Activated CD8-positive, alpha-beta memory T cell treated with anti-CD3 and anti-CD28 coated beads, Interleukin-2, amount 10 ng/mL, durations not matched to agents 7 days and 5 days (primary cell): ENCODE results near the gene MIER2. TPM values are rescaled to one million over a fixed set of nuclear protein-coding genes. Genes with fewer than 3 reads are reported as not detected.

Source experiments
- ATAC-seq: fragments of 150-1000 bp; cut with Tn5 transposase; one replicate; pipeline ENCODE4 v1.10.0; 2021; ENCODE audit warnings: moderate library complexity
- CTCF ChIA-PET: fragments of 350-600 bp; sonication (Branson Sonifier 250); formaldehyde crosslinking; loops from one replicate; lab custom pipeline; 2021; ENCODE audit warnings: antibody characterized with exemption; lab: Charles Lee
- DNase-seq: peaks from one replicate; pipeline ENCODE4 v3.0.0-alpha.2; 2020
- H3K27ac Mint-ChIP-seq: one replicate; pipeline ENCODE4 v1.8.0; 2021; ENCODE audit warnings: mild to moderate bottlenecking, mixed read lengths
- H3K27me3 Mint-ChIP-seq: one replicate; pipeline ENCODE4 v1.8.0; 2021; ENCODE audit warnings: mixed read lengths
- H3K36me3 Mint-ChIP-seq: one replicate; pipeline ENCODE4 v1.8.0; 2021; ENCODE audit warnings: mild to moderate bottlenecking, mixed read lengths
- H3K4me1 Mint-ChIP-seq: one replicate; pipeline ENCODE4 v1.8.0; 2021; ENCODE audit warnings: mixed read lengths
- H3K4me3 Mint-ChIP-seq: one replicate; pipeline ENCODE4 v1.8.0; 2021; ENCODE audit warnings: mild to moderate bottlenecking, moderate library complexity, mixed read lengths
- H3K9me3 Mint-ChIP-seq: one replicate; pipeline ENCODE4 v1.8.0; 2022; ENCODE audit warnings: low read depth, mixed read lengths
- total RNA-seq, 2 experiments: library from RNA; stranded (reverse); gene quantifications; one replicate each; pipeline ENCODE4 v1.2.3, GENCODE V29; 2021

MIER2 gene
- total RNA-seq, 2 experiments from 2014 or later: 21.6 to 23.8 TPM

- Mint-ChIP-seq H3K27ac (no peak overlapping the region), H3K27me3 (no peaks in the 10 kb centered on the region), H3K9me3 (peaks cover 11% of the 10 kb centered on the region), H3K4me3 (no peak overlapping the region), H3K4me1 (no peaks in the 10 kb centered on the region), H3K36me3 (peaks cover 55% of the 10 kb centered on the region)
- CTCF ChIA-PET: no interaction called here
- no peak for ATAC-seq
- DNase-seq: no peak
Observed at GRCh38 chr19:327291-328024, 17.1 kb downstream of the MIER2 start.

- H3K4me1 Mint-ChIP-seq: no peaks in the 10 kb centered on the region
- ATAC-seq: no peak
- no peak for DNase-seq
- H3K27me3 Mint-ChIP-seq: no peaks in the 10 kb centered on the region
- peaks cover 55% of the 10 kb centered on the region for H3K36me3 Mint-ChIP-seq
- no peak overlapping the region for H3K4me3 Mint-ChIP-seq
- CTCF ChIA-PET: no interaction called here
- H3K27ac Mint-ChIP-seq: no peak overlapping the region
- peaks cover 11% of the 10 kb centered on the region for H3K9me3 Mint-ChIP-seq
Observed at GRCh38 chr19:326871-327270, 17.7 kb downstream of the MIER2 start.

GRCh38 chr19:325937-326565 is 18.5 kb downstream of the MIER2 start:
- H3K36me3 Mint-ChIP-seq: peaks cover 56% of the 10 kb centered on the region
- no peak for DNase-seq
- no peak for ATAC-seq
- H3K4me1 Mint-ChIP-seq: no peaks in the 10 kb centered on the region
- no peak overlapping the region for H3K27ac Mint-ChIP-seq
- H3K4me3 Mint-ChIP-seq: no peak overlapping the region
- CTCF ChIA-PET: no interaction called here
- H3K27me3 Mint-ChIP-seq: no peaks in the 10 kb centered on the region
- H3K9me3 Mint-ChIP-seq: peaks cover 11% of the 10 kb centered on the region

GRCh38 chr19:325173-325936 is 19.2 kb downstream of the MIER2 start:
- no peak overlapping the region for H3K27ac Mint-ChIP-seq
- CTCF ChIA-PET: no interaction called here

GRCh38 chr19:324716-325115 is 19.9 kb downstream of the MIER2 start:
- CTCF ChIA-PET: no interaction called here
- no peak overlapping the region for H3K4me3 Mint-ChIP-seq
- peaks cover 11% of the 10 kb centered on the region for H3K9me3 Mint-ChIP-seq
- DNase-seq: no peak
- H3K36me3 Mint-ChIP-seq: peaks cover 53% of the 10 kb centered on the region
- H3K4me1 Mint-ChIP-seq: no peaks in the 10 kb centered on the region
- no peaks in the 10 kb centered on the region for H3K27me3 Mint-ChIP-seq
- ATAC-seq: no peak
- H3K27ac Mint-ChIP-seq: no peak overlapping the region

More at GRCh38 chr19:325173-325936, 19.2 kb downstream of the MIER2 start:
- no peak overlapping the region for H3K4me3 Mint-ChIP-seq
- H3K36me3 Mint-ChIP-seq: peaks cover 56% of the 10 kb centered on the region
- no peaks in the 10 kb centered on the region for H3K27me3 Mint-ChIP-seq
- peaks cover 11% of the 10 kb centered on the region for H3K9me3 Mint-ChIP-seq
- DNase-seq (no peak), ATAC-seq (no peak)
- no peaks in the 10 kb centered on the region for H3K4me1 Mint-ChIP-seq

- Mint-ChIP-seq H3K27me3 (no peaks in the 10 kb centered on the region), H3K36me3 (peaks cover 45% of the 10 kb centered on the region), H3K4me1 (no peaks in the 10 kb centered on the region), H3K9me3 (no peaks in the 10 kb centered on the region), H3K4me3 (no peak overlapping the region), H3K27ac (no peak overlapping the region)
- CTCF ChIA-PET: no interaction called here
- no peak for ATAC-seq
- no peak for DNase-seq
Observed at GRCh38 chr19:322616-323015, 22.0 kb downstream of the MIER2 start.

GRCh38 chr19:318509-318774 is 26.2 kb downstream of the MIER2 start:
- Mint-ChIP-seq H3K27ac (no peak overlapping the region), H3K9me3 (no peaks in the 10 kb centered on the region)

GRCh38 chr19:317710-318508 is 26.7 kb downstream of the MIER2 start:
- Mint-ChIP-seq H3K27me3 (no peaks in the 10 kb centered on the region), H3K4me1 (peaks cover 6% of the 10 kb centered on the region), H3K36me3 (peaks cover 39% of the 10 kb centered on the region), H3K9me3 (no peaks in the 10 kb centered on the region), H3K4me3 (no peak overlapping the region), H3K27ac (no peak overlapping the region)
- ATAC-seq (no peak), DNase-seq (no peak)
- CTCF ChIA-PET: interaction anchor here (0.7 kb wide), 1 partner anchor 189 kb away, joined by 4 read pairs; the partner anchor contains the start of gene TPGS1

More at GRCh38 chr19:318509-318774, 26.2 kb downstream of the MIER2 start:
- CTCF ChIA-PET: no interaction called here
- H3K4me1 Mint-ChIP-seq: peaks cover 6% of the 10 kb centered on the region
- H3K36me3 Mint-ChIP-seq: peaks cover 39% of the 10 kb centered on the region
- H3K4me3 Mint-ChIP-seq: no peak overlapping the region
- ATAC-seq: no peak
- no peak for DNase-seq
- H3K27me3 Mint-ChIP-seq: no peaks in the 10 kb centered on the region

DNA sequence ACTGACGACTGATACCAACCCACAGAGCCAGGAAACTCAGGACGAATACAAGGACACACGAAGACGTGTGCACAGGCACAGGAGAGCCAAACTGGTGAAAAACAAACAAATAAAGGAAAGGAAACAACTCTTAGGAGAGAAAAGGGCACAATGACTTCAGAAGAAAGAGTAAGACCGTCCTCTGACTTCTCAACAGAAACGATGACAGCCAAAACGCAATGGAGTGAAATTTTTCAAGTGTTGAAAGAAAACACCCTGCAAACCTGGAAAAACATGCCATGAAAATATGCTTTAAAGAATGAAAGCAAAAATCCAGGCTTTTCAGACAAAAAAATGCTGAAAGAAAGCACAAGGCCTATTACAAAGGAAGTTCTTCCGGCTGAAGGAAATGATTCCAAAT is 28.8 kb downstream of the MIER2 start:
- no peak for DNase-seq
- H3K27ac Mint-ChIP-seq: no peak overlapping the region
- ATAC-seq: no peak
- CTCF ChIA-PET: no interaction called here
- peaks cover 6% of the 10 kb centered on the region for H3K4me1 Mint-ChIP-seq
- no peaks in the 10 kb centered on the region for H3K27me3 Mint-ChIP-seq
- peaks cover 33% of the 10 kb centered on the region for H3K36me3 Mint-ChIP-seq
- H3K4me3 Mint-ChIP-seq: no peak overlapping the region
- no peaks in the 10 kb centered on the region for H3K9me3 Mint-ChIP-seq

- Mint-ChIP-seq H3K4me1 (peaks cover 6% of the 10 kb centered on the region), H3K36me3 (peaks cover 26% of the 10 kb centered on the region), H3K27me3 (no peaks in the 10 kb centered on the region), H3K4me3 (no peak overlapping the region), H3K9me3 (no peaks in the 10 kb centered on the region), H3K27ac (no peak overlapping the region)
- DNase-seq (no peak), ATAC-seq (no peak)
- CTCF ChIA-PET: no interaction called here
Observed at GRCh38 chr19:313988-314815, 30.4 kb downstream of the MIER2 start.

- Mint-ChIP-seq H3K27ac (no peak overlapping the region), H3K4me1 (peaks cover 6% of the 10 kb centered on the region), H3K9me3 (no peaks in the 10 kb centered on the region), H3K4me3 (no peak overlapping the region), H3K27me3 (no peaks in the 10 kb centered on the region), H3K36me3 (peaks cover 22% of the 10 kb centered on the region)
- CTCF ChIA-PET: no interaction called here
- ATAC-seq (no peak), DNase-seq (no peak)
Observed at GRCh38 chr19:313169-313987, 31.2 kb downstream of the MIER2 start.

- Mint-ChIP-seq H3K4me1 (peaks cover 6% of the 10 kb centered on the region), H3K36me3 (peaks cover 15% of the 10 kb centered on the region), H3K4me3 (no peak overlapping the region), H3K9me3 (no peaks in the 10 kb centered on the region), H3K27ac (no peak overlapping the region), H3K27me3 (no peaks in the 10 kb centered on the region)
- ATAC-seq: no peak
- DNase-seq: no peak
- CTCF ChIA-PET: no interaction called here
Observed at GRCh38 chr19:311813-312261, 32.8 kb downstream of the MIER2 start.
